Mesothelial cell of epicardium (in vitro differentiated cells): Measurements from ENCODE around the gene FCRL6. TPM values are rescaled to one million over a fixed set of nuclear protein-coding genes. Genes with fewer than 3 reads are reported as not detected.

Source experiments
- DNase-seq, 2 experiments: peaks; one replicate each; pipeline ENCODE4 v3.0.0; 2021; ENCODE audit warnings: low spot score in 2 of 2; ENCODE audit not compliant: unreplicated experiment in 2 of 2
- H3K27ac Mint-ChIP-seq: 2 replicates; pipeline ENCODE4 v1.8.0; 2021; ENCODE audit warnings: mixed read lengths
- H3K27me3 Mint-ChIP-seq: 2 replicates; pipeline ENCODE4 v1.8.0; 2021; ENCODE audit warnings: low read depth, mixed read lengths
- H3K36me3 Mint-ChIP-seq: 2 replicates; pipeline ENCODE4 v1.8.0; 2021; ENCODE audit warnings: mixed read lengths
- H3K4me1 Mint-ChIP-seq: 2 replicates; pipeline ENCODE4 v1.8.0; 2021; ENCODE audit warnings: mixed read lengths
- H3K4me3 Mint-ChIP-seq: 2 replicates; pipeline ENCODE4 v1.8.0; 2021; ENCODE audit warnings: mild to moderate bottlenecking, moderate library complexity, mixed read lengths
- H3K9me3 Mint-ChIP-seq: 2 replicates; pipeline ENCODE4 v1.8.0; 2021; ENCODE audit warnings: mixed read lengths
- CTCF ChIP-seq: fragments of 200-600 bp; sonication (generic); IDR thresholded peaks from one replicate; pipeline ENCODE4 v1.5.0; 2021; ENCODE audit warnings: antibody characterized with exemption; ENCODE audit not compliant: unreplicated experiment
- total RNA-seq: library from RNA; stranded (reverse); gene quantifications from 3 replicates; pipeline ENCODE4 v1.2.1, GENCODE V29; 2021

Gene FCRL6
- total RNA-seq, 1 donor from 2014 or later = 0.60 TPM

DNA sequence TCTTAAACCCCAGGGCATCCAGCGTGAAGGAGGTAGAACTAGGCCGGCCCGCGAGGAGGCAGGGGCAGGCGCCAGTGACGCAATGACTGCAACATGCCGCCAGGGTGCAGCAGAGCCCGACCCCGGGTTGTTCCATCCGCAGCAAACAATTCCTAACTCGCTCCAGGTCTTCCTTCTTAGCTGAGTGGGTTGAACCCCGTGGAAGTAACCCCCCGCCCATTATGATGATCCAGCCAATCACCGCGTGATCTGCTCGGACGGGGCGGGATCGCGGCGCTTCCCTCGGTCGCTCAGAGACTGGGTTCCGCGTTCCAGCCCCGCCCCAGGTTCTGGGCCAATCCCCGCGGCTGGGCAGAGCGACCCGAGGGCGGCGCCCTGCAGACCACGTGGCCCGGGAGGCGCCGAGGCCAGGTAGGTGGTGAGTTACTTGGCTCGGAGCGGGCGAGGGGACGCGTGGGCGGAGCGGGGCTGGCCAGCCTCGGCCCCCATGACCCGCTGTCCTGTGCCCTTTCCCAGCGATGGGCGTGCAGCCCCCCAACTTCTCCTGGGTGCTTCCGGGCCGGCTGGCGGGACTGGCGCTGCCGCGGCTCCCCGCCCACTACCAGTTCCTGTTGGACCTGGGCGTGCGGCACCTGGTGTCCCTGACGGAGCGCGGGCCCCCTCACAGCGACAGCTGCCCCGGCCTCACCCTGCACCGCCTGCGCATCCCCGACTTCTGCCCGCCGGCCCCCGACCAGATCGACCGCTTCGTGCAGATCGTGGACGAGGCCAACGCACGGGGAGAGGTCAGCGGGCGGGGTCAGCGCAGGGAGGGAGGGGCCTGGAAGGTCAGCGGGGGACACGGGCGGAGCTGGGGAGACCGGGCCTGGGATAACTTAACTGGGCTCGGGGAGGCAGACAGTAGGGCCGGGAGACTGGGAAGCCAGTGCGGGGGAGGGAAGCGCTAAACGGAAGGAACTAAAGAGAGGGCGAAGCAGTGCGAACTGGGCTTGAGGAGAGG is 21.3 kb upstream of the FCRL6 start, which contains the start of gene DUSP23:
Gene DUSP23, plus strand, starts transcription at position 380 of the 1,000 bp plus-strand sequence. Its CDS starts 139 bp downstream, at position 519.
- Mint-ChIP-seq H3K9me3 (no peaks in the 10 kb centered on the region), H3K27ac (peak within 1 kb of the TSS; percentile 41), H3K4me1 (peaks cover 46% of the 10 kb centered on the region), H3K36me3 (peaks cover 9% of the 10 kb centered on the region), H3K27me3 (peaks cover 4% of the 10 kb centered on the region), H3K4me3 (peak within 1 kb of the TSS; percentile 69)
- DNase-seq = peak; percentile 88 to 95
- TF ChIP-seq CTCF = peak; percentile 90

GRCh38 chr1:159781992-159782391 is 20.2 kb upstream of the FCRL6 start:
- H3K36me3 Mint-ChIP-seq = peaks cover 9% of the 10 kb centered on the region
- TF ChIP-seq CTCF = no peak
- H3K9me3 Mint-ChIP-seq = no peaks in the 10 kb centered on the region
- H3K4me1 Mint-ChIP-seq = peaks cover 57% of the 10 kb centered on the region
- H3K4me3 Mint-ChIP-seq = peak overlapping the region; percentile 69
- peaks cover 4% of the 10 kb centered on the region for H3K27me3 Mint-ChIP-seq
- DNase-seq = no peak
- H3K27ac Mint-ChIP-seq = no peak overlapping the region

DNA sequence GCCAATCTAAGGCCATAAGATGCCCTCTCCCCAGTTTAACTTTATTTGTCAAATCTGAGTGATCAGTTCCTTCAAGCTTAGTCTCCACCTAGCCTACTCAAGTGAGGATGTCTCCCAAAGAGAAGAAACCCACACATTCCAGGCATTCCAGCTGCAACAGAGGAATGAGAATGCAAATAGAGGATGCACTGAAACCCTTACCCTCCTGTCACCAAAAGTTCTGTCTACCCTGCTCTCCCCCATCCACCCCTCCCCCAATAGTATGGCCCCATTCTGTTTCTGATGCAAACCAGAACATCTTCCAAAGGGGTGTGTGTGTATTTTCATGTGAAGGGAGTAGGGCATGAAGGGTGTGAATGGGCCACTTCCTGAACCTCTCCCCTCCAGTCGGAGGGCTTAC is 18.4 kb upstream of the FCRL6 start:
- TF ChIP-seq CTCF = no peak
- Mint-ChIP-seq H3K4me3 (no peak overlapping the region), H3K27ac (no peak overlapping the region), H3K27me3 (no peaks in the 10 kb centered on the region), H3K9me3 (no peaks in the 10 kb centered on the region), H3K36me3 (peaks cover 9% of the 10 kb centered on the region), H3K4me1 (peaks cover 70% of the 10 kb centered on the region)
- no peak for DNase-seq

DNA sequence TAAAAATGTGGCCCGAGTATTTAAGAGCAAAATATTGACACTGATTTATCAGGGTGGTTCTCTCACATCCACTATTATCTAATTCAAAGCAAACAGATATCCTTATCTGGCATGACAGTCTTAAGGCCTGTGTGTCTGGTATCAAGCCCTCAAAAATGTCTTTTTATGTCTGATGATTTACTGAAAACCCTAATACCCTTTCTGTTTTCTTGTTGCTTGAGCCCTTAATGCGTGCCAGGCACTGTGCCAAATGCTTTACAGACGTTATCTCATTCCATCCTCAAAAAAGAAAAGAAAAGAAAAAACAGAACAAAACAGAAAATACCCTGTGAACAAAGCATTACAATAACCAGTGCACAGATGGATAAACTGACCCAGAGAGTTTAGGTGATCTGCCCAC is 15.7 kb upstream of the FCRL6 start:
- Mint-ChIP-seq H3K27me3 (no peaks in the 10 kb centered on the region), H3K4me3 (no peak overlapping the region), H3K9me3 (no peaks in the 10 kb centered on the region), H3K36me3 (peaks cover 7% of the 10 kb centered on the region), H3K27ac (peak overlapping the region; percentile 85), H3K4me1 (peaks cover 75% of the 10 kb centered on the region)
- no peak for TF ChIP-seq CTCF
- DNase-seq = peak in 1 of 2 experiments; percentile 55

DNA sequence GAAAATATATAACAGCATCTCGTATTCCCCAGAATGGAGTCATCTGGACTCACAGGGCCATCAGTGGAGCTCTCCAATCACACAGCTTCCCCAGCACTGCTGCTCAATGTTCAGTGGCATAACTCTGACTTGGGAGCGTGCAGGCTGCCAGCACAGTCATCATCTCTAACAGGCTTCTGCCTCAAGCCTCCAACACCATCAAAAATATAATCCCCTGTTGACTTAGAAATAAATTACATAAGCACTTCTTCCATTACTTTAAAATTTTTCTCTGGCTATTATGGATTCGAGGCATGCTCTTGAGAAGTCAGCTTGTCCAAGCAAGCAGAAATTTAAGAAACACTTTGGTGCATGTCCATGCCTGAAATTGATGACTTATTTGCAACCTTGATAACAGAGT is 15.2 kb upstream of the FCRL6 start:
- H3K36me3 Mint-ChIP-seq = peaks cover 7% of the 10 kb centered on the region
- H3K4me3 Mint-ChIP-seq = no peak overlapping the region
- H3K27me3 Mint-ChIP-seq = no peaks in the 10 kb centered on the region
- TF ChIP-seq CTCF = no peak
- DNase-seq = no peak
- H3K27ac Mint-ChIP-seq = peak overlapping the region; percentile 85
- H3K4me1 Mint-ChIP-seq = peaks cover 75% of the 10 kb centered on the region
- no peaks in the 10 kb centered on the region for H3K9me3 Mint-ChIP-seq
